Trophoblast cell (in vitro differentiated cells and primary cell): ENCODE data around the gene ANKRD6.
A peak's percentile ranks its signal among the peaks of the same experiment; 100 is the strongest.

Source experiments
- DNase-seq, 2 donors: peaks; one replicate each; pipeline ENCODE4 v3.0.0-alpha.2; 2016
- H2AFZ ChIP-seq: 2 replicates; pipeline ENCODE4 v1.6.1; 2013; ENCODE audit warnings: low read length, moderate library complexity, mild to moderate bottlenecking; ENCODE audit not compliant: insufficient read depth, poor library complexity
- H2AK5ac ChIP-seq: 2 replicates; pipeline ENCODE4 v1.6.1; 2013; ENCODE audit warnings: mild to moderate bottlenecking, low read length
- H2BK120ac ChIP-seq: 2 replicates; pipeline ENCODE4 v1.6.1; 2013; ENCODE audit warnings: low read length, mild to moderate bottlenecking, moderate library complexity; ENCODE audit not compliant: insufficient read depth, poor library complexity
- H2BK12ac ChIP-seq: 2 replicates; pipeline ENCODE4 v1.6.1; 2013; ENCODE audit warnings: mild to moderate bottlenecking, low read length, moderate library complexity
- H2BK5ac ChIP-seq: 2 replicates; pipeline ENCODE4 v1.6.1; 2013; ENCODE audit warnings: low read length, low read depth, moderate library complexity, mild to moderate bottlenecking; ENCODE audit not compliant: poor library complexity
- H3K14ac ChIP-seq: 2 replicates; pipeline ENCODE4 v1.6.1; 2013; ENCODE audit warnings: mild to moderate bottlenecking, low read length
- H3K18ac ChIP-seq: 2 replicates; pipeline ENCODE4 v1.6.1; 2013; ENCODE audit warnings: mild to moderate bottlenecking, low read length
- H3K23ac ChIP-seq: 2 replicates; pipeline ENCODE4 v1.6.1; 2013; ENCODE audit warnings: low read length
- H3K27ac ChIP-seq: 2 replicates; pipeline ENCODE4 v1.5.1; 2013; ENCODE audit warnings: low read depth, mild to moderate bottlenecking, inconsistent platforms, low read length, moderate library complexity
- H3K27me3 ChIP-seq: 2 replicates; pipeline ENCODE4 v1.6.1; 2013; ENCODE audit warnings: inconsistent platforms, mild to moderate bottlenecking, low read length, moderate library complexity; ENCODE audit not compliant: insufficient read depth
- H3K36me3 ChIP-seq, 2 experiments: 1 replicate in 1 of 2; 2 replicates in 1 of 2; pipeline ENCODE4 v1.6.1; 2013; ENCODE audit warnings: low read length in 2 of 2, mild to moderate bottlenecking in 2 of 2, moderate library complexity in 1 of 2; ENCODE audit not compliant: insufficient read depth in 2 of 2, control insufficient read depth in 1 of 2
- H3K4ac ChIP-seq: 2 replicates; pipeline ENCODE4 v1.6.1; 2013; ENCODE audit warnings: low read depth, mild to moderate bottlenecking, low read length, moderate library complexity
- H3K4me1 ChIP-seq, 2 experiments: 1 replicate in 1 of 2; 2 replicates in 1 of 2; pipeline ENCODE4 v1.6.1; 2013; ENCODE audit warnings: low read length in 2 of 2, mild to moderate bottlenecking in 2 of 2, moderate library complexity in 1 of 2; ENCODE audit not compliant: insufficient read depth in 2 of 2, control insufficient read depth in 1 of 2
- H3K4me2 ChIP-seq: 2 replicates; pipeline ENCODE4 v1.6.1; 2013; ENCODE audit warnings: inconsistent platforms, mild to moderate bottlenecking, low read length, moderate library complexity
- H3K4me3 ChIP-seq: 2 replicates; pipeline ENCODE4 v1.5.1; 2013; ENCODE audit warnings: mild to moderate bottlenecking, low read depth, low read length, inconsistent platforms
- H3K79me1 ChIP-seq: one replicate; pipeline ENCODE4 v1.6.1; 2013; ENCODE audit warnings: low read length
- H3K79me2 ChIP-seq: 2 replicates; pipeline ENCODE4 v1.6.1; 2013; ENCODE audit warnings: low read length, mild to moderate bottlenecking; ENCODE audit not compliant: control insufficient read depth, insufficient read depth, poor library complexity
- H3K9ac ChIP-seq: 2 replicates; pipeline ENCODE4 v1.6.1; 2013; ENCODE audit warnings: mild to moderate bottlenecking, low read length
- H3K9me3 ChIP-seq: 2 replicates; pipeline ENCODE4 v1.6.1; 2013; ENCODE audit warnings: low read depth, mild to moderate bottlenecking, control low read depth, inconsistent platforms, low read length; ENCODE audit not compliant: insufficient read depth
- H4K12ac ChIP-seq: 2 replicates; pipeline ENCODE4 v1.6.1; 2013; ENCODE audit warnings: low read depth, mild to moderate bottlenecking, low read length, moderate library complexity
- H4K8ac ChIP-seq: 2 replicates; pipeline ENCODE4 v1.6.1; 2013; ENCODE audit warnings: low read depth, mild to moderate bottlenecking, low read length, moderate library complexity
- H4K91ac ChIP-seq: one replicate; pipeline ENCODE4 v1.6.1; 2013; ENCODE audit warnings: low read depth, mild to moderate bottlenecking, low read length, moderate library complexity
- WGBS: extraction: QIAGEN DNeasy Blood & Tissue Kit; methylation state at CpG from one replicate; pipeline ENCODE4 v1.1.7; 2013; ENCODE audit warnings: missing lambda C conversion rate; ENCODE audit not compliant: insufficient read length, insufficient coverage; ENCODE audit errors: extremely low coverage; 5-methylcytosine and 5-hydroxymethylcytosine counted together

The ANKRD6 gene

DNA sequence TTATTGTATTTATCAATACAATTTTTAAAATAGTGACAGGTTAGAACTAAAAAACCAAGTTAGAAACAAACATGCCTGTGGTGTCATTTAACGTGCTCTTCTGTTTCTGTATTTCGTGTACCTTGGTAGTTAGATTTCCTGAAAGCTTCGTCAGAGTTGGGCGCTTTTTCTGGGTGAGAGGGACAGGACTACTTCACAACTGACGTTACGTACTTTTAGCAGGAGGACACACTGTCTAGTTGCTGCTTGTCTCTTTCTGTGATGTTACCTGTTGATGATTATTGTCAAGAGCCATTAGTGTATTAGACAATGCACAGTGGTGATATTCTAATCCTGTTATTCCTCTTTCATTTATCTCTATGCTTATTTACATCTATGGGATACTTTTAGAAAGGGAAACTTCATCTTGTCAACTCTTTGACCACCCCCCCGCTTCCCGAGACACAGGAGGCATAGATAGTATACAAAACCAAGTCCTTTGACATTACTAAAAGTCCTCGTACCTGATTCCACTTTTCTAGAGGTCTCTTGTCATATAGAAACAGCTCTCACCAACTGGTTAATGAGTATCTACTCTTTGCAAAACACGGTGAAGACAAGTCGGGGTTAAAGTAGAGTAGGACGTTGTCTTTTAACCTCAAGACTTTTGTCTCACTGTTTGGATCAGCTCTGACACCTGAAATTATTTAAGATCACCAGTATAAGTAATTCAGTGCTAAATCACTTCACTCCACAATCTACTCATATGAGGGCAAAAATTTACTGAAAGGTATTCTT lies 109.3 kb downstream of the ANKRD6 start:
- no peaks in the 10 kb centered on the region for H3K79me1 ChIP-seq
- DNase-seq: no peak
- H2BK12ac ChIP-seq: no peak overlapping the region
- no CpG with 5 or more reads among the region's 12 CpGs for WGBS
- no peak overlapping the region for H3K4me2 ChIP-seq
- no peak overlapping the region for H2AK5ac ChIP-seq
- no peak overlapping the region for H3K14ac ChIP-seq
- no peak overlapping the region for H2AFZ ChIP-seq
- no peak overlapping the region for H3K18ac ChIP-seq
- no peak overlapping the region for H3K4ac ChIP-seq
- no peak overlapping the region for H4K8ac ChIP-seq
- H3K4me1 ChIP-seq: no peaks in the 10 kb centered on the region
- no peaks in the 10 kb centered on the region for H3K36me3 ChIP-seq
- no peaks in the 10 kb centered on the region for H3K9me3 ChIP-seq
- no peaks in the 10 kb centered on the region for H3K27me3 ChIP-seq
- H3K4me3 ChIP-seq: no peak overlapping the region
- H2BK120ac ChIP-seq: no peak overlapping the region
- no peak overlapping the region for H3K23ac ChIP-seq
- H2BK5ac ChIP-seq: no peak overlapping the region
- no peaks in the 10 kb centered on the region for H3K79me2 ChIP-seq
- no peak overlapping the region for H3K27ac ChIP-seq
- H3K9ac ChIP-seq: no peak overlapping the region
- H4K12ac ChIP-seq: no peak overlapping the region
- H4K91ac ChIP-seq: no peak overlapping the region

DNA sequence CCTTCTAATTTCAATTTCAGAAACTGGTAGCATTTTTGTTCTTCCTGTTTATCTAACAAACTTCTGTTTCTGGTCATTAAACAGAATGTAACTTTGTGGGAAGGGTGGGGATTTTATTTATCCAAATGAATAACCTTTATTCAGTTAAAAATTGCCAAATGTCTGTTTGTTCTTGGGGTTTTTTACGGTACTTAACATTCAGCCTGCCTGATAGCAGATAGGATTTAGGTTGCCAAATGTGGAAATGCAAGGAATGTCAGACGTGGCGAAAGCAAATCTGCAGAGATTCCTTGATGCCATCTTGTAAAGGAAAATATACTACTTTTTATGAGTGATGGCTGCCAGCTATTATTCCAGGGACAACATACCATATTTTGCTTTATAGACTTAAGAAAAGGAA lies 109.9 kb downstream of the ANKRD6 start:
- Histone ChIP-seq H4K12ac (no peak overlapping the region), H3K23ac (no peak overlapping the region), H3K4me1 (no peaks in the 10 kb centered on the region), H3K27ac (no peak overlapping the region), H3K4me2 (no peak overlapping the region), H3K79me1 (no peaks in the 10 kb centered on the region), H4K91ac (no peak overlapping the region), H3K4me3 (no peak overlapping the region), H4K8ac (no peak overlapping the region), H2BK12ac (no peak overlapping the region), H3K18ac (no peak overlapping the region), H3K27me3 (no peaks in the 10 kb centered on the region), H2BK120ac (no peak overlapping the region), H2BK5ac (no peak overlapping the region), H3K36me3 (no peaks in the 10 kb centered on the region), H2AK5ac (no peak overlapping the region), H2AFZ (no peak overlapping the region), H3K79me2 (no peaks in the 10 kb centered on the region), H3K9me3 (no peaks in the 10 kb centered on the region), H3K14ac (no peak overlapping the region), H3K9ac (no peak overlapping the region), H3K4ac (no peak overlapping the region)
- no CpG with 5 or more reads among the region's 3 CpGs for WGBS
- peak in 1 of 2 donors; percentile 29 for DNase-seq

DNA sequence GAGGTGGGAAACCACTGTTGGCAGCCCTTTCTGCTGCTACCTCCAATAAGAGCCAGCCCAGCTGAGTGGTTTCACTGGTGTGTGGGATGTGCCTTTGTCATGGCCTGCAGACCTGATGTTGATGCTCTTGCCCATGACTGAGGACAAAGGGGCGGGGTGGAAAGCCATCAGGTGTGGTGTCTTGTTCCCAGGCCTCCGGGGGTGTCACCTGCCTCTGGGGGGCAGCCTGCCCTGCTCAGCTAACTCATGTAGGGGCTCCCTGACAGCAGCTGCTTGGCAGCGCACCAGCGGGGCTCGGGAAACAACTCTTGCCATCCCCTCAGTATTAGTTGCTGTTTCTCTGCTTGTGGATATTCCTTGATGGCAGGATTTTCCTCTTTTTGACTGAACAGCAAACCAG lies 114.3 kb downstream of the ANKRD6 start:
- no peaks in the 10 kb centered on the region for H3K9me3 ChIP-seq
- H2BK120ac ChIP-seq: no peak overlapping the region
- WGBS: no CpG with 5 or more reads among the region's 5 CpGs
- no peak for DNase-seq
- no peak overlapping the region for H4K91ac ChIP-seq
- H3K4ac ChIP-seq: no peak overlapping the region
- H3K27ac ChIP-seq: no peak overlapping the region
- peaks cover 2 to 5% of the 10 kb centered on the region in 2 experiments for H3K4me1 ChIP-seq
- no peak overlapping the region for H3K4me3 ChIP-seq
- no peak overlapping the region for H3K14ac ChIP-seq
- no peak overlapping the region for H2BK12ac ChIP-seq
- H3K4me2 ChIP-seq: no peak overlapping the region
- H3K9ac ChIP-seq: no peak overlapping the region
- no peaks in the 10 kb centered on the region for H3K79me2 ChIP-seq
- no peak overlapping the region for H4K12ac ChIP-seq
- H2AFZ ChIP-seq: no peak overlapping the region
- no peaks in the 10 kb centered on the region for H3K27me3 ChIP-seq
- no peak overlapping the region for H4K8ac ChIP-seq
- H3K18ac ChIP-seq: no peak overlapping the region
- no peaks in the 10 kb centered on the region for H3K36me3 ChIP-seq
- no peaks in the 10 kb centered on the region for H3K79me1 ChIP-seq
- H3K23ac ChIP-seq: no peak overlapping the region
- H2AK5ac ChIP-seq: no peak overlapping the region
- H2BK5ac ChIP-seq: no peak overlapping the region

DNA sequence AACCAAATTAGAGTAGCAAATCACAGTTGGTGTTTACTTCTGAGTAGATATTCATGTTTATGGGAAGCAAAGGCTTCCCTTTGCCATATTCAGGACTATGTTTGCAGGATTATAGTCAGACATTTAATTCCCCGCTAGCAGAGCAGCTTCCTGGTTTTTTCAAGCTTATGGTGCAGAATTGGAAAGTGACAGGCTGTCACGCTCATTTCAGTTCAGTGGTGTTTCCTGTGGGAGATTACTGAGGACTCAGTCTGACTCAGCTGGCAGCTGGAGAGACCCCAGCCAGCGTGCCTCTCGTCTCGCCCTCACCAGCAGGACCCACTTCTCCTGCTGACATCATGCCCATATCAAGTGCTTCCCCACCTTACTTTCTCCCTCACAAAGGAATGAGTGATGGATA lies 120.5 kb downstream of the ANKRD6 start:
- Histone ChIP-seq H2AFZ (no peak overlapping the region), H3K4me3 (no peak overlapping the region), H3K9ac (no peak overlapping the region), H4K91ac (no peak overlapping the region), H3K23ac (no peak overlapping the region), H4K8ac (no peak overlapping the region), H3K27me3 (no peaks in the 10 kb centered on the region), H3K79me1 (no peaks in the 10 kb centered on the region), H3K14ac (no peak overlapping the region), H3K4me1 (peaks cover 2 to 5% of the 10 kb centered on the region in 2 experiments), H2BK5ac (no peak overlapping the region), H3K9me3 (peaks cover 2% of the 10 kb centered on the region), H3K18ac (no peak overlapping the region), H4K12ac (no peak overlapping the region), H3K4me2 (no peak overlapping the region), H2AK5ac (no peak overlapping the region), H2BK120ac (no peak overlapping the region), H2BK12ac (no peak overlapping the region), H3K4ac (no peak overlapping the region), H3K27ac (no peak overlapping the region), H3K79me2 (no peaks in the 10 kb centered on the region), H3K36me3 (no peaks in the 10 kb centered on the region)
- WGBS: no CpG with 5 or more reads among the region's 5 CpGs
- no peak for DNase-seq
